H9 (cell line): ENCODE results near the gene PHF12. TPM values are rescaled to one million over a fixed set of nuclear protein-coding genes. Genes with fewer than 3 reads are reported as not detected.

Source experiments
- DNase-seq: peaks from one replicate; pipeline ENCODE4 v3.0.0-alpha.2; 2017
- H2AFZ ChIP-seq: one replicate; pipeline ENCODE4 v1.6.1; 2013; ENCODE audit warnings: mild to moderate bottlenecking, low read length, control low read depth, moderate library complexity
- H2AK5ac ChIP-seq: 2 replicates; pipeline ENCODE4 v1.6.1; 2013; ENCODE audit warnings: low read length, control low read depth, mixed read lengths; ENCODE audit not compliant: insufficient read length
- H2BK120ac ChIP-seq: one replicate; pipeline ENCODE4 v1.6.1; 2013; ENCODE audit warnings: low read depth, mild to moderate bottlenecking, low read length, control low read depth, inconsistent platforms; ENCODE audit not compliant: poor library complexity, severe bottlenecking
- H2BK12ac ChIP-seq: 2 replicates; pipeline ENCODE4 v1.6.1; 2013; ENCODE audit warnings: low read length, control low read depth, mixed read lengths, low read depth; ENCODE audit not compliant: insufficient read length
- H2BK15ac ChIP-seq: 2 replicates; pipeline ENCODE4 v1.6.1; 2013; ENCODE audit warnings: low read depth, low read length, control low read depth
- H2BK20ac ChIP-seq: one replicate; pipeline ENCODE4 v1.6.1; 2013; ENCODE audit warnings: low read depth, mild to moderate bottlenecking, low read length, control low read depth, inconsistent platforms; ENCODE audit not compliant: poor library complexity, severe bottlenecking
- H2BK5ac ChIP-seq: 2 replicates; pipeline ENCODE4 v1.6.1; 2013; ENCODE audit warnings: low read length, control low read depth, mixed read lengths; ENCODE audit not compliant: insufficient read length
- H3K14ac ChIP-seq: 2 replicates; pipeline ENCODE4 v1.6.1; 2013; ENCODE audit warnings: low read length, control low read depth; ENCODE audit not compliant: insufficient read depth
- H3K18ac ChIP-seq: 2 replicates; pipeline ENCODE4 v1.6.1; 2013; ENCODE audit warnings: low read depth, mild to moderate bottlenecking, mixed read lengths, low read length, control low read depth; ENCODE audit not compliant: insufficient read length
- H3K23ac ChIP-seq: 2 replicates; pipeline ENCODE4 v1.6.1; 2013; ENCODE audit warnings: low read length, control low read depth, mixed read lengths, low read depth; ENCODE audit not compliant: insufficient read length
- H3K23me2 ChIP-seq: 2 replicates; pipeline ENCODE4 v1.6.1; 2013; ENCODE audit warnings: low read depth, mild to moderate bottlenecking, mixed read lengths, low read length, control low read depth; ENCODE audit not compliant: insufficient read length, poor library complexity, severe bottlenecking
- H3K27ac ChIP-seq: 2 replicates; pipeline ENCODE4 v1.5.1; 2013; ENCODE audit warnings: low read length, control low read depth, mixed read lengths, low read depth; ENCODE audit not compliant: insufficient read length
- H3K27me3 ChIP-seq: 2 replicates; pipeline ENCODE4 v1.6.1; 2013; ENCODE audit warnings: low read length, control low read depth, inconsistent platforms; ENCODE audit not compliant: insufficient read depth
- H3K4ac ChIP-seq: 2 replicates; pipeline ENCODE4 v1.6.1; 2013; ENCODE audit warnings: low read depth, mild to moderate bottlenecking, control low read depth, inconsistent platforms, low read length, moderate library complexity
- H3K4me1 ChIP-seq: 2 replicates; pipeline ENCODE4 v1.6.1; 2013; ENCODE audit warnings: low read length, control low read depth, inconsistent platforms; ENCODE audit not compliant: insufficient read depth
- H3K4me2 ChIP-seq: 2 replicates; pipeline ENCODE4 v1.6.1; 2013; ENCODE audit warnings: low read length, control low read depth, mixed read lengths; ENCODE audit not compliant: insufficient read length, insufficient read depth
- H3K56ac ChIP-seq: 2 replicates; pipeline ENCODE4 v1.6.1; 2013; ENCODE audit warnings: low read depth, mild to moderate bottlenecking, mixed read lengths, low read length, control low read depth; ENCODE audit not compliant: insufficient read length
- H3K79me1 ChIP-seq: 2 replicates; pipeline ENCODE4 v1.6.1; 2013; ENCODE audit warnings: low read depth, mild to moderate bottlenecking, moderate library complexity, low read length, control low read depth, inconsistent platforms; ENCODE audit not compliant: insufficient read depth, poor library complexity, severe bottlenecking
- H3K79me2 ChIP-seq: 2 replicates; pipeline ENCODE4 v1.6.1; 2013; ENCODE audit warnings: low read length, control low read depth, inconsistent platforms; ENCODE audit not compliant: insufficient read depth
- H3K9ac ChIP-seq: 2 replicates; pipeline ENCODE4 v1.6.1; 2013; ENCODE audit warnings: low read length, control low read depth, mixed read lengths; ENCODE audit not compliant: insufficient read length; ENCODE audit errors: extremely low read depth
- H3K9me3 ChIP-seq: one replicate; pipeline ENCODE4 v1.6.1; 2013; ENCODE audit warnings: low read depth, low read length, inconsistent platforms; ENCODE audit not compliant: control insufficient read depth
- H3T11ph ChIP-seq: one replicate; pipeline ENCODE4 v1.6.1; 2013; ENCODE audit warnings: mild to moderate bottlenecking, low read length, control low read depth, inconsistent platforms
- H4K20me1 ChIP-seq: one replicate; pipeline ENCODE4 v1.6.1; 2013; ENCODE audit not compliant: control insufficient read depth, insufficient read length, insufficient read depth
- H4K5ac ChIP-seq: 2 replicates; pipeline ENCODE4 v1.6.1; 2013; ENCODE audit warnings: low read depth, mild to moderate bottlenecking, mixed read lengths, low read length, control low read depth; ENCODE audit not compliant: insufficient read length
- H4K8ac ChIP-seq: replicated peaks from 2 replicates; pipeline ENCODE4 v1.6.1; 2013; ENCODE audit warnings: low read length, control low read depth, mixed read lengths, low read depth; ENCODE audit not compliant: insufficient read length
- H4K91ac ChIP-seq: 2 replicates; pipeline ENCODE4 v1.6.1; 2013; ENCODE audit warnings: low read depth, mild to moderate bottlenecking, moderate library complexity, mixed read lengths, low read length, control low read depth; ENCODE audit not compliant: insufficient read length
- H3K27ac Mint-ChIP-seq, 3 experiments: 2 replicates in 2 of 3; 3 replicates in 1 of 3; pipeline ENCODE4 v1.8.0; 2020 to 2021; ENCODE audit warnings: mixed read lengths in 3 of 3, mild to moderate bottlenecking in 1 of 3, moderate library complexity in 1 of 3
- H3K27me3 Mint-ChIP-seq: 2 replicates; pipeline ENCODE4 v1.8.0; 2021; ENCODE audit warnings: low read depth, mild to moderate bottlenecking, moderate library complexity, mixed read lengths
- H3K36me3 Mint-ChIP-seq, 3 experiments: 2 replicates in 2 of 3; 3 replicates in 1 of 3; pipeline ENCODE4 v1.8.0; 2020 to 2021; ENCODE audit warnings: low read depth in 3 of 3, mixed read lengths in 3 of 3; ENCODE audit not compliant: insufficient read depth in 1 of 3
- H3K4me1 Mint-ChIP-seq, 2 experiments: 2 replicates each; pipeline ENCODE4 v1.8.0; 2020; ENCODE audit warnings: mixed read lengths in 2 of 2
- H3K4me3 Mint-ChIP-seq, 2 experiments: 2 replicates in 1 of 2; 3 replicates in 1 of 2; pipeline ENCODE4 v1.8.0; 2020 to 2021; ENCODE audit warnings: mild to moderate bottlenecking in 2 of 2, mixed read lengths in 2 of 2, moderate library complexity in 1 of 2
- H3K9me3 Mint-ChIP-seq, 2 experiments: 2 replicates in 1 of 2; 3 replicates in 1 of 2; pipeline ENCODE4 v1.8.0; 2020; ENCODE audit warnings: mild to moderate bottlenecking in 2 of 2, mixed read lengths in 2 of 2, moderate library complexity in 1 of 2
- WGBS: extraction: QIAGEN DNeasy Blood & Tissue Kit; methylation state at CpG from one replicate; pipeline ENCODE4 v1.1.7; 2013; ENCODE audit warnings: missing lambda C conversion rate, low lambda C conversion rate, mixed read lengths; ENCODE audit not compliant: insufficient read length; ENCODE audit errors: extremely low coverage; 5-methylcytosine and 5-hydroxymethylcytosine counted together
- total RNA-seq: library from RNA; stranded (reverse); gene quantifications from 2 replicates; pipeline ENCODE4 v1.2.1, GENCODE V29; 2021
- TF ChIP-seq, protein P1 (sequence below): fragments of 200-600 bp; sonication (generic); conservative IDR thresholded peaks from 3 replicates; pipeline ENCODE4 v1.8.0; 2021; ENCODE audit warnings: antibody characterized with exemption, mild to moderate bottlenecking

PHF12 gene
- total RNA-seq, 1 experiment from 2014 or later = 62.1 TPM

DNA sequence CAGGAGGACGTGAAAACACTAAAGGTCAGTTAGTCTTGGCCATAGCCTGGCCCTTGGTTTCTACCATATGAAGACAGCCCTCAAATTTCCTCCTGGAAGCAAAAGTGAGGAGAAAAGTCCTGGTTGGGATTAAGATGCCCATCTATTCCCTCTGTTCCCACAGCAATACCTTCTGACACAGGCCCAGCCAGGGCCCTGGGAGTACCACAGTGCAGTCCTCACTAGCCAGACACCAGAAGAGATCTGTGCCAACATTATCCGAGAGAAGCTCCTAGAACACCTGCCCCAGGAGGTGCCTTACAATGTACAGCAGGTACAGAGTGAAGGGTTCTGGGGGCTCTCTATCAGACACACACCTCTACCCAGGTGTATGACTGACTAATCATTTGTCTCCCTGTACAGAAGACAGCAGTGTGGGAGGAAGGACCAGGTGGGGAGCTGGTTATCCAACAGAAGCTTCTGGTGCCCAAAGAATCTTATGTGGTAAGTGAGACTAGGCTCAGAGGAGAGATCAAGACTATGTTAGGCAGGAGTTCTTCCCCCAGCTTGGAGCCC is 92.4 kb downstream of the PHF12 start:
- no peaks in the 10 kb centered on the region; the same call in 1 of the 2 replicates for H3K4me1 ChIP-seq
- H2BK12ac ChIP-seq = no peak overlapping the region
- Mint-ChIP-seq H3K27ac (no peak overlapping the region), H3K4me3 (no peak overlapping the region), H3K36me3 (peaks cover 28 to 43% (median 42%) of the 10 kb centered on the region in 3 experiments), H3K9me3 (no peaks in the 10 kb centered on the region), H3K27me3 (no peaks in the 10 kb centered on the region), H3K4me1 (peaks cover 8 to 18% of the 10 kb centered on the region in 2 experiments)
- H3K23me2 ChIP-seq = peaks cover 6% of the 10 kb centered on the region
- no peak overlapping the region for H2BK15ac ChIP-seq
- H2BK20ac ChIP-seq = no peak overlapping the region
- no peaks in the 10 kb centered on the region for H3K27me3 ChIP-seq
- no peak for DNase-seq
- TF ChIP-seq, protein P1, sequence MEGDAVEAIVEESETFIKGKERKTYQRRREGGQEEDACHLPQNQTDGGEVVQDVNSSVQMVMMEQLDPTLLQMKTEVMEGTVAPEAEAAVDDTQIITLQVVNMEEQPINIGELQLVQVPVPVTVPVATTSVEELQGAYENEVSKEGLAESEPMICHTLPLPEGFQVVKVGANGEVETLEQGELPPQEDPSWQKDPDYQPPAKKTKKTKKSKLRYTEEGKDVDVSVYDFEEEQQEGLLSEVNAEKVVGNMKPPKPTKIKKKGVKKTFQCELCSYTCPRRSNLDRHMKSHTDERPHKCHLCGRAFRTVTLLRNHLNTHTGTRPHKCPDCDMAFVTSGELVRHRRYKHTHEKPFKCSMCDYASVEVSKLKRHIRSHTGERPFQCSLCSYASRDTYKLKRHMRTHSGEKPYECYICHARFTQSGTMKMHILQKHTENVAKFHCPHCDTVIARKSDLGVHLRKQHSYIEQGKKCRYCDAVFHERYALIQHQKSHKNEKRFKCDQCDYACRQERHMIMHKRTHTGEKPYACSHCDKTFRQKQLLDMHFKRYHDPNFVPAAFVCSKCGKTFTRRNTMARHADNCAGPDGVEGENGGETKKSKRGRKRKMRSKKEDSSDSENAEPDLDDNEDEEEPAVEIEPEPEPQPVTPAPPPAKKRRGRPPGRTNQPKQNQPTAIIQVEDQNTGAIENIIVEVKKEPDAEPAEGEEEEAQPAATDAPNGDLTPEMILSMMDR = no peak
- no peak overlapping the region for H3K4ac ChIP-seq
- H2BK5ac ChIP-seq = no peak overlapping the region
- H4K91ac ChIP-seq = no peak overlapping the region
- no peak overlapping the region for H3K56ac ChIP-seq
- no peak overlapping the region for H3K4me2 ChIP-seq
- whole genome bisulfite sequencing = no CpG with 5 or more reads among the region's 2 CpGs
- H3K9ac ChIP-seq = no peak overlapping the region
- H4K20me1 ChIP-seq = no peaks in the 10 kb centered on the region
- no peak overlapping the region for H4K5ac ChIP-seq
- H3K79me2 ChIP-seq = no peaks in the 10 kb centered on the region
- no peak overlapping the region for H3K18ac ChIP-seq
- no peak overlapping the region for H2AFZ ChIP-seq
- H3K27ac ChIP-seq = no peak overlapping the region
- no peak overlapping the region for H2AK5ac ChIP-seq
- H3K14ac ChIP-seq = no peak overlapping the region
- H3K79me1 ChIP-seq = no peaks in the 10 kb centered on the region
- H3K9me3 ChIP-seq = no peaks in the 10 kb centered on the region
- H3K23ac ChIP-seq = no peak overlapping the region
- H2BK120ac ChIP-seq = no peak overlapping the region
- no peak overlapping the region for H4K8ac ChIP-seq
- H3T11ph ChIP-seq = no peak overlapping the region
